DMS114 treated with DMSO at 0.1 percent for 48 hours (cell line): ENCODE data around the gene NLK.

Experiments used
- DNase-seq: peaks from one replicate; lab custom pipeline; 2025; ENCODE audit not compliant: unreplicated experiment; lab: John Stamatoyannopoulos, UW

The NLK gene

GRCh38 chr17:28112181-28112580, 69.7 kb downstream of the NLK start:
- DNase-seq: no peak

- no peak for DNase-seq
Measured at GRCh38 chr17:28112606-28113005, 70.1 kb downstream of the NLK start.

DNA sequence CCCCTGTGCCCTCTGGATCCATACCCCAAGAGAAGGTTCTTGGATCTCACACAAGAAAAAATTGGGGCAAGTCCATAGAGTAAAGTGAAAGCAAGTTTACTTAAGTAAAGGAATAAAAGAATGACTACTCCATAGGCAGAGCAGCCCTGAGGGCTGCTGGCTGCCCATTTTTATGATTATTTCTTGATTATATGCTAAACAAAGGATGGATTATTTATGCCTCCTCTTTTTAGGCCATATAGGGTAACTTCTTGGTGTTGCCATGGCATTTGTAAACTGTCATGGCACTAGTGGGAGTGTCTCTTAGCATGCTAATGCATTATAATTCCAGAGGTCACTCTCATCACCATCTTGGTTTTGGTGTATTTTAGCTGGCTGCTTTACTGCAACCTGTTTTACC, 70.8 kb downstream of the NLK start:
- DNase-seq: no peak

DNA sequence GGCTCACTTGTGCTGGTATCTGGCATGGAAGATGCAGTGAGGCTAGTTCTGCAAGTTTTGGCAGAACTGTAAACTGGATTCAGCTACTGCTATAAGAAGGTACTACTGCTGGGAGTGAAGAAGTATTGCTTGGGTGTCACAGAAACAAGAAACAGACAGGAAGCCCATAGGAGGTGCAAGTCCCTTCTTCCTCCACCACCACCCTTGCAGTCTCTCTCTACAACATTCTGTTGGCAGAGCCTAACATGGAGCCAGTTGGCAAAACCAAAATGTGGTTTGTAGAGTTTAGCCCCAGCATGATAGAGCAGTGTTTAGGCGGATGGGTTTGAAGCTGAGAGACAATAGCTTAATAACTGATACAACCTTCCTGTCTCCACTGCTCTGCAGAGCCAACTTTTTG, 72.6 kb downstream of the NLK start:
- no peak for DNase-seq

DNA sequence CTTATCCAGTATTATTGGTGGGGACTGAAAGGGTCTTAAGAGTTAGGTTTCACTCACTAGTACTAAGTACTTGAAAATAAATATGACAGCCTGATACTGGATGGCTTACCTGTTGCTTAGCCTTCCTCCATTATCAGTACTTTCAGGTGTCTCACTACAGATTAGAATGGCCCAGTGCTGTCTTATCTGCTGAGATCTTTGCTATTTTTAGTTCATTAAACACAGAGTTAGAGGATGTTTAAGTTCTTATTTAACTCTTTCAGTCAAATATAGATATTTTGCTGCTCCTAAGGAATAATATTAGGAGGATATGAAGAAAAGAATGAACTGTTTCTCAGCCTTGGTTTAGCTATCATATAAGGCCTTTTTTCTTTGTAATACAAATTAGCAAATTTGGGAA, 74.8 kb downstream of the NLK start:
- DNase-seq: no peak

- no peak for DNase-seq
Measured at GRCh38 chr17:28118362-28118761, 75.9 kb downstream of the NLK start.

- DNase-seq: no peak
Measured at GRCh38 chr17:28119046-28119445, 76.6 kb downstream of the NLK start.

- DNase-seq: no peak
Measured at GRCh38 chr17:28119560-28119959, 77.1 kb downstream of the NLK start.

GRCh38 chr17:28120766-28121165, 78.3 kb downstream of the NLK start:
- no peak for DNase-seq

DNA sequence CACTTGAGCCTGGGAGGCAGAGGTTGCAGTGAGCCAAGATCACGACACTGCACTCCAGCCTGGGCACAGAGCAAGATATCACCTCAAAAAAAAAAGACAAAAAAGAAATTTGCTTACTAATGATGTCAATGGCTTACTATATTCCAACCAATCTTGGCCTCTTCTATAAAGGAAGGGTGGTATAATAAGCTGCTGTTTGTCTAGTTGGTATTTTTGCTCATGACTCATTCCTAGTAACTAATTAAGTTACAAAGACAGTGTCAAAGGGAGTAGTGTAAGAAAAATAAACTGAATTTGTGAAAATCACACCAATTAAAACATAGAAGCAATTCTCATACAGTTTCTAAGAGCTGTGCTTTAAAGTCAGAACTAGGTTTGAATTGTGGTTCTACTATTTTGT, 82.5 kb downstream of the NLK start:
- no peak for DNase-seq

GRCh38 chr17:28125526-28126378, 83.3 kb downstream of the NLK start:
- no peak for DNase-seq

DNA sequence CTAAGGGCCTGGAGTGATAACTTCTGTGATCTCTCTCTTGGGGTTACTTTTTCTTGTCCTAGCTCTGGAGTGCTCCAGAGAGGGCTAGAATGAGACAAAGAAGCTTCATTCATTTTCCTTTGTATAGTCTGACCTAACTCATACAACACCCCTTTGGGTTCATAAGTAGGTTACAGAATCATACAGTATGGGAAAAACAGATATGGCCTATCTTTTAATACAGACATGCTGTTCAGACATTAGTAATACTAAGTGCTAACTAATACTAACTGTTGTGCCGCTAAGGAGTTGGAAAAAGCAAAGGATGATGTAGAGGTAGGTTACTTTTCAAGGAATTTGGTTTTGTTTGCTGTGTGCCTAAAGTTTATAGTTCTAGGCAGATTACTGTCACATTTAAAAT, 84.7 kb downstream of the NLK start:
- DNase-seq: no peak

DNA sequence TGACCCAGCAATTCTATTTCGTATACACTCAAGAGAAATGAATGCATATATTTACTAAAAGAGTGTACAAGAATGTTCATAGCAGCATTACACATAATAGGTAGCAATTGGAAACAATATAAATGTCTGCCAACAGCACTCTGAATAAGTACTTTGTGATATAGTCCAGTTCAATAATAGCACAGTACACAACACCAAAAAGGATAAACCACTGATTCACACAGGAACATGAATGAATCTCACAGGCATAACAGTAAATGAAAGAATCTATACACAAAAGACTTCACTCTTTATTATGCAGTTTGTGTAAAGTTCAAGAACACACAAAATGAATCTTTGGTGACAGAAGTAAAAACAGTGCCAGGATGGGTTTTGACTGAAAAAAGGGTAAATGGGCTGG, 86.3 kb downstream of the NLK start:
- no peak for DNase-seq

GRCh38 chr17:28130472-28130871, 88.0 kb downstream of the NLK start:
- DNase-seq: no peak

GRCh38 chr17:28131599-28131998, 89.1 kb downstream of the NLK start:
- no peak for DNase-seq

- no peak for DNase-seq
Measured at GRCh38 chr17:28133562-28133970, 91.1 kb downstream of the NLK start.

DNA sequence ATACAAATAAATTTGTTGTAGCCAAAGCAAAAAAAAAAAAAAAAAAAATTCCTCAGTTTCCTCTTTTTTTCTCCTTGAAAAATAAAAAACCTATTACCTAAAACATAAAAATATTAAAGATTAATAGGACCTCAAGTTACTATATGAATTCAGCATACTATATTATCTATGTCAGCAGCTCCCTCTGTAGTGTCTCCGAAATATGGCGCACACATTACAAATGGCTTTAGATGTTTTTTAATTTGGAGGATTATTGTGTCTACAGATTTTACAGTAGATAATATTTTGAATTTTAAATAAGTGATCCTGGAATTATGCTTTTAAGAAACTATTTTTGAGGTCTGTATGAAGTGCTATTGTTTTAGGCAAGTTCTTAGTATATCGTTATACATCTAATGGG, 94.4 kb downstream of the NLK start:
- DNase-seq: no peak

- DNase-seq: no peak
Measured at GRCh38 chr17:28139822-28140221, 97.3 kb downstream of the NLK start.

- DNase-seq: no peak
Measured at GRCh38 chr17:28141313-28141712, 98.8 kb downstream of the NLK start.

- no peak for DNase-seq
Measured at GRCh38 chr17:28141773-28142172, 99.3 kb downstream of the NLK start.

- no peak for DNase-seq
Measured at GRCh38 chr17:28142305-28142704, 99.8 kb downstream of the NLK start.

- no peak for DNase-seq
Measured at GRCh38 chr17:28144019-28144418, 101.5 kb downstream of the NLK start.

GRCh38 chr17:28145348-28145747, 102.9 kb downstream of the NLK start:
- no peak for DNase-seq
